ENCODE data around the gene SMIM27. TPM values are rescaled to one million over a fixed set of nuclear protein-coding genes. Genes with fewer than 3 reads are reported as not detected.
"Not testable (repeated sequence)": the region's sequence is repeated elsewhere in the genome, so short reads cannot be mapped to it uniquely, and the experiment has no call there.

The SMIM27 gene, protein sequence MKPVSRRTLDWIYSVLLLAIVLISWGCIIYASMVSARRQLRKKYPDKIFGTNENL
- total RNA-seq: 10.3 and 11.7 TPM in 2 replicates

DNA sequence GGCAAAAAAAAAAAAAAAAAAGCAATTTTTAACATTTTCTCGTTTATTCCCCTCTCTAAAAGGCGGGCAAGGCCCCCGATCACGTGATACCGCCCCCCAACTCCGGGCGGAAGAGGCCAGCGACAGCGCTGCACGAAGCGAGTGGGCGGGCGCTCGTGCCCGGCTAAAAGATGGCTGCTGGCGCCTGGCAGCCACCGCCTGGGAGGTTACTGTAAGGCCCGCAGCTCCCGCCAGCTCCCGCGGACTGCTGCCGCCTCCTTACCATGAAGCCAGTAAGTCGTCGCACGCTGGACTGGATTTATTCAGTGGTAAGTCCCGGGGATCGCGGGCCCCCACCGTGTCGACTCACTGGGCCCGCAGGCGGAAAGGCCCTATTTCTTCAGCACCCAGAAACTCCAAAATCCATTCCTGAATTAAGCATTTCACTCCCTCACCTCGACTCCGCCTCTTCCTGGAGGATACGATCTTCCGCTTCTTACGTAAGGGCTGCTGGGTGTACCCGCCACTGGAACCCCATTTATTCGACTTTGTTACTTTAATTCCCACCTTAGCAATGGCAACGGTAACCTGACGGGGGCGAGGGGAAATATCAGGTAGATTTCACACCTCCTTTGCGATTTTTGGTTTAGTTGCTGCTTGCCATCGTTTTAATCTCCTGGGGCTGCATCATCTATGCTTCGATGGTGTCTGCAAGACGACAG is at the start of gene SMIM27, which contains the start of gene TOPORS:
SMIM27 (plus strand) TSS at position 156 of the 701 bp plus-strand sequence; CDS start at position 264, 108 bp downstream.
TOPORS (minus strand) TSS at position 415 of the 701 bp plus-strand sequence; CDS start at position 265, 150 bp downstream.
- intact Hi-C loops (cut with micrococcal nuclease): loop anchor here (1.0 to 10.0 kb wide), 10 partner anchors 20 to 1262 kb away; partner anchors contain the start of genes ACO1, APTX, B4GALT1 and NFX1

DNA sequence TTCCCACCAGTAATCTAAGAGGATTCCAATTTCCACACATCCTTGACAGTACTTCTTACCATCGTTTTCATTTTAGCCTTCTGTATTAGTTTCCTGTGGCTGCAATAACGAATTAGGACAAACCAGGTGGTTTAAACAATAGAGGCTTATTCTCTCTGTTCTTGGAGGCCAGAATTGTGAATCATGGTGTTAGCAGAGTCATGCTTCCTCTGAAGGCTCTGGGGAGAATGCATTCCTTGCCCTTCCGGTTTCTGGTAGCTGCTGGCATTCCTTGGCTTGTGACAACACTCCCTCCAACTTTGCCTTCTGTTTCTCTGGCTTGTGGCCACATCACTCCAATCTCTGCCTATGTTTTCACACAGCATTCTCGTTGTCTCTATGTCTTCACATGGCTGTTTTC is 49.7 kb upstream of the SMIM27 start:
- intact Hi-C loops (cut with micrococcal nuclease): no loop called here

DNA sequence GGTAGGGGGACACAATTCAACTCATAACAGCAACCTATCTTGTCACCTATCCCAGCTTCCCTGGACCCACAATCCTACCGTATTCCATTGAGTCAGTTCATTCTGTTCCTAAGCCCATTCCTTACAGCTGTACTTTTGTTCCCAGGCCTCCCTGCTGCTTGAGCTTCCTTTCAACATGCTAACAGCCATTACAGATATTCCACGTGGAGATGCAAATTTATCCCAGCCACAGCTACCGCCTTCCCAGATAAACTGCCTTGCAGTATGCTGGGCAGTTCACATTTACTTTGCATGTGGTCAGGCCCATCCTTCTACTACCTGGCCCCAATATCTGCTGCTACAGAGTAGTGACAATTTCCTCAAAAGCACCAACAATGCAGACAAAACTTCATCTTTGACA is 49.1 kb upstream of the SMIM27 start:
- intact Hi-C loops (cut with micrococcal nuclease): no loop called here

DNA sequence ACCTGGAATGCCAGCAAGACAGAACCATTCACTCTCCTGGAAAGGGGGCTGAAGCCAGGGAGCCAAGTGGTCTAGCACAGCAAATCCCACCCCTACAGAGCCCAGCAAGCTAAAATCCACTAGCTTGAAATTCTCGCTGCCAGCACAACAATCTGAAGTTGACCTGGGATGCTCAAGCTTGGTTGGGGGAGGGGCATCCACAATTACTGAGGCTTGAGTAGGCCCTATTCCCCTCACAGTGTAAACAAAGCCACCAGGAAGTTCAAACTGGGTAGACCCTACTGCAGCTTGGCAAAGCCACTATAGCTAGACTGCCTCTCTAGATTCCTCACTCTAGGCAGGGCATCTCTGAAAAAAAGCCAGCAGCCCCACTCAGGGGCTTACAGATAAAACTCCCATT is 43.4 kb upstream of the SMIM27 start:
- intact Hi-C loops (cut with micrococcal nuclease): no loop called here

DNA sequence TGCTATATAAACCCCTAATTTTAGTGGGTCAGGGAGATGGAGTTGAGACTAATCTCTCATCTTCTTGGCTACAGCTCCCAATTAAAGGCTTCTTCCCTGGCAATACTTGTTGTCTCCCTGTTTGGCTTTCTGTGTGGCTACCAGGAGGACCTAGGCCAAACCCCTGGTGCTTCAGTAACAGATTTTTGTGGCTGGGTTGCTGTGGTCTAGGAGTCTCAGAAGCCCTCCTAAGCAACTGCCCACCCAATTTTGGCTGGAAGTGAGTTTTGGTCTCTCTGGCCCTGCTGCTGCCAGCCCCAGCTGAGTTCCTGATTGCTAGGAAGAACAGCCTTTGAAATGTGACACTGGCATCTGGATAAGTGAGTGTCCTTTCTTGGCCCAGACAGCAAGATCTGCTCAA is 35.9 kb upstream of the SMIM27 start:
- intact Hi-C loops (cut with micrococcal nuclease): no loop called here

DNA sequence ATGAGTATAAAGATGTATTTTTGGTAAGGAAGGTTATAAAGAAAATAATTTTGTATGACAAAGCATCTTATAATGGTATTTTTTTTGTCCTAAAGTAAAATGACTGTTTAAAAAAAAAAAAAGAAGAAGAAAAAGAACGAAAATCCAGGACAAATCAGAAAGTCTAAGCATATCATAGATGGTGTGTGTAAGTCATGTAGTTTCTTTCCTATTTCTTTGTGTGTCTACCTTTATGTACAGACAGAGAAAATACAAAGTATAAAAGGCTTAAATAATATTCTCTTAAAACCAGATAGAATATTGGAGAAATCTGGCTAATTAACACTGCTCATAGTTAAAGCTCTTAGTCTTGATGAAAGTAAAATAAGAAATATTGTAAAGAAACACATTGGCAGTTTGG is 33.9 kb upstream of the SMIM27 start:
- intact Hi-C loops (cut with micrococcal nuclease): no loop called here

DNA sequence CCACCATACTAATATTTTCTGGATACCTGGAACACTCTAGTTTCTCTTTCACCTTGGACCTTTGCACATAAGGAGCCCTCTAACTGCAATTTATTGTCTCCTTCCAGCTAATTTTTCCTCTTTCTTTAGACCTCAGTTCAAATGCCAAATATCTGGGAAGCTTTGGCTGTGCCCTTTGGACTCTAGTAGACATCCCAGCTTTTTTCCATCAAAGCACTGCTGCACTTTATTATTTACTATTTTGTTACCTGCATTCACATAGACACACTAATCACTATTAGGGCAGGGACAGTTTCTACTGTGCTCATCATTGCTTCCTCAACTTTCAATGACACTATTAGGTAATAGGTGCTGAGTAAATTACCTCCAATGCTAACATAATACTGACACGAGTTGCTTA is 28.2 kb upstream of the SMIM27 start:
- intact Hi-C loops (cut with micrococcal nuclease): no loop called here

DNA sequence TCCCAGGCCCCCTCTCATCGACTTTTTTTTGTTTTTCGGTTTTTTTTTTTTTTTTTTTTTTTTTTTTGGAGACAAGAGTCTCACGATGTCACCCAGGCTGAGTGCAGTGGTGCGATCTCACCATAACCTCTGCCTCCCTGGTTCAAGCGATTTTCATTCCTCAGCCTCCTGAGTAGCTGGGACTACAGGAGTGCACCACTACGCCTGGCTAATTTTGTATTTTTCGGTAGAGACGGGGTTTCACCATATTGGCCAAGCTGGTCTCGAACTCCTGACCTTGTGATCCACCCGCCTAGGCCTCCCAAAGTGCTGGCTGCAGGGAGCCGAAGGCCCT is 27.6 kb upstream of the SMIM27 start:
- intact Hi-C loops (cut with micrococcal nuclease): not testable (repeated sequence)

DNA sequence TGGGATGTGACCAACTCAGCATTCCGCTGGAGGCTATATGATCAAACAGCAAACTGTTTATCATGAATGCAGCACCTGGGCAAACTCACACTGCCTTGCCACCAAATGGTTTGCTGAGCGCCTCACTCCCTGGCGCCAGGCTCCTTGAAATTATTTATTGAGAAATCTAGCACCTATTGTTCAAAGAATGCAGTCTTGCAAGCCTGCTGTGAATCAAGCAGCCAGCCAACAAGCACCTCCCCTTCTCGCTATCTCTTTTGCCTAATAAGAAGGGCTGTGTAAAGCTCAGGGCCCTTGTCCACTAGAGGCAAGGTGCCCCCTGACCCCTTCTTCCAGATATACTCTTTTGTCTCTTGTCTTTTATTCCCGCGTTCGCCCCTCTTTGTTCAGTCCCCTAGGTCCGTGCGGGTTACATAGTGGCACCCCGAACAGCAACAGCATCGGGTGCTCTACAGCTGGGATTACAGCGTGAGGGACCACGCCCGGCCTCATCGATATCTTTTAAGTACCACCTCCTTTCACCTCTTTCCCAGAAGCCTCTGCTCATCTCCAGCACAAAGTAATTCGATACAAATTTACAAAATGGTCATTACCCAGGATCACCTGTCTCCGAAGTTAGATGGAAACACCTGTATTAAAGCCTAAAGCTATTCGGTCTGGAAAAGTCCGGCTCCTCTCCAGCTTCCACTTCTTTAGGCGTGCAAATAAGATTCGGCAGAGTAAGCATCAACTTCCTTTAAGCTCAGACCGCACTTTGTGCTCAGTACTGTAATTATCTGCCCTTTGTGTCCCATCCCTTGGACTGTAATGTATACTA is 27.0 kb upstream of the SMIM27 start:
- intact Hi-C loops (cut with micrococcal nuclease): loop anchor here (5.0 kb wide), 3 partner anchors 63 to 1178 kb away; no protein-coding TSS in a partner anchor

DNA sequence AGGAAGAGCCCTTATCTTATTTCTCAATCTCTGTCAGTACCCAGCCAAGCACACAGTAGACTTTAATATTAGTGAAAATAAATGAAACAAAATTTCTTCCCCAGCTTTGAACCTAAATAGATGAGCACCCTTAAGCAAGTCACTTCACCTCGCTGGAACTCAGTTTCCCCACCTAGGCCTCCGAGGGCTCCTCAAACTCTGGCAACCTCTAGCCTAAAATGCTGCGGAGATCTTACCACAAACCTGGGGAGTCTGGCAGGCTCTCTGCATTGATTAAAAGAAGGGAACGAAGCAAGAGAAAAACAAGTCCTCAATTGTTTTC is 26.5 kb upstream of the SMIM27 start:
- intact Hi-C loops (cut with micrococcal nuclease): loop anchor here (1.0 to 5.0 kb wide), 12 partner anchors 27 to 1178 kb away; partner anchors contain the start of genes ACO1, APTX, BAG1 and DNAJA1

DNA sequence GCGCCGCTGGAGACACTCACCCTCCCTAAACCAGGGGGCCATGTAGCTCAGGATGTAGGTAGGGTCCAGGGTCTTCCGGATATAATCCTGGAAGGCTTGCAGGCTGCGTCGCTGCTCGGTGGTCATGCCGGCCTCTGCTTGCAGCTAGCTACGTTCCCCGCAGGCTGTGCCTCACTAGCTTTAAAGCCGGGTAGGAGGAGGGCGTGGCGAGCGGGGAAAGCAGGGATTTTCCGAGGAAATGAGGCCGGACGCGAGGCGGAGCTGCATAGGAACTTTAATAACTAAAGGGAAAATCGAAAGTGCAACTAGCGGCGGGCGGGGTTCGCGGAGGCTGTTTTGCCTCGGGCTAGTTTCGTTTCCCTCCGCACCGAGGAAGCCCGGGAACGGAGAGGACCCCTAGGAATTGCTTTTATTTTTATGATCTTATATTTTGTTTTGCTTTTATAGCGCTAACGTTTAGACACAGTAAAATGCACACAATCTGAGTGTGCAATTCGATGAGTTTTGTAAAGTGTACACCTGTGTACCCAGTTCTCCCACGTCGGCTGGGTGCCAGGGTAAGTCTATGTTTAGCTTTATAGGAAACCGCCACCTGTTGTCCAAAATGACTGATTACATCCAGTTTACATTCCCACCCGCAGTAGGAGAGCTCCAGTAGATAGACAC is 26.0 kb upstream of the SMIM27 start, which contains the start of gene RIGI:
RIGI (minus strand) TSS at position 156 of the 666 bp plus-strand sequence; CDS start at position 126, 30 bp downstream.
- intact Hi-C loops (cut with micrococcal nuclease): loop anchor here (1.0 to 5.0 kb wide), 12 partner anchors 26 to 1179 kb away; partner anchors contain the start of genes ACO1, APTX, BAG1 and DNAJA1

DNA sequence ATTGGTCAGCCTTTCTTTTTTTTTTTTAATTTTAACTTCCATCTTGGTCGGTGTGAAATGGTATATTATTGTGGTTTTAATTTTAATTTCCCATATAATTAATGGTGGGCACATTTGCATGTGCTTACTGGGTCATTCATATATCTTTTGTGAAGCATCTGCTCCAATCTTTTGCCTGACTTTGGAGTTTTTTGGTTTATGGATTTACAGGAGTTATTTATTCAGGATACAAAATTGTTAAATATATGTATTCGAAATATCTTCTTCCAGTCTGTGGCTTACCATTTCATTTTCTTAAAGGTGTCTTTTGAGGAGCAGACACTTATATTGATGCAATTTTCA is 25.4 kb upstream of the SMIM27 start:
- intact Hi-C loops (cut with micrococcal nuclease): loop anchor here (1.0 to 5.0 kb wide), 12 partner anchors 26 to 1179 kb away; partner anchors contain the start of genes ACO1, APTX, BAG1 and DNAJA1

DNA sequence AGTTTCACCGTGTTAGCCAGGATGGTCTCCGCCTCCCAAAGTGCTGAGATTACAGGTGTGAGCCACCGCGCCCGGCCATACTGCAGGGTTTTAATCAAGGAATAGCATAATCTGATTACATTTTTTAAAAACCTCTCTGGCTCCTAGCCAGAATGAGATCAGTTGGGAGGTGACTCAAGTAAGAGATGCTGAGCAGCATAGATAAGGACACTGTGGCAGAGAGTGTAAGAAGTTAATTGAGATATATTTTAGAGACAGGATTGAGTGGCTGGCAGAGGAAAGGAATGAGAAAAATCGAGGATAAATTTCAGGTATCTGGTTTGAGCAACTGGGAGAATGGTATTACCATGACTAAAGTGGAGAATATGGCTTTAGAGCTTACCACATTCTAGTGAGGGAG is 18.8 kb upstream of the SMIM27 start:
- intact Hi-C loops (cut with micrococcal nuclease): no loop called here

DNA sequence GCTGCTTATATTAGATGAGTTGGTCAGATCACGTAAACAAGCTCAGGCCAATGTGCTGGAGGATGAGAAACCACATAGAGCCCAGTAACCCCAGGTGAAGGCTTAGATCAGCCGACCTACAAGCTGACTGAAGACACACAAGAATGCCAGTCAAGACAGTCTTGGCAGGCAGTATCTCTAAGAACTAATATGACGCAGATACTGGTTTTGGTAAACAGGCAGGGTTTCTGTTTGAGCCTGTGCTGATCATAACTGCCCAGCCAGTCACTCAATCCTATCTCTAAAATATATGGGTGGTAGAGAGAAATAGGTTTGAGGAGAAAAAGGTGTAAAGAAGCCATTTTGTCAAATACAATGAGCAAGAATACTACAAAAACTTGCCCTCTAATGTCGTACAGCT is 18.3 kb upstream of the SMIM27 start:
- intact Hi-C loops (cut with micrococcal nuclease): no loop called here

DNA sequence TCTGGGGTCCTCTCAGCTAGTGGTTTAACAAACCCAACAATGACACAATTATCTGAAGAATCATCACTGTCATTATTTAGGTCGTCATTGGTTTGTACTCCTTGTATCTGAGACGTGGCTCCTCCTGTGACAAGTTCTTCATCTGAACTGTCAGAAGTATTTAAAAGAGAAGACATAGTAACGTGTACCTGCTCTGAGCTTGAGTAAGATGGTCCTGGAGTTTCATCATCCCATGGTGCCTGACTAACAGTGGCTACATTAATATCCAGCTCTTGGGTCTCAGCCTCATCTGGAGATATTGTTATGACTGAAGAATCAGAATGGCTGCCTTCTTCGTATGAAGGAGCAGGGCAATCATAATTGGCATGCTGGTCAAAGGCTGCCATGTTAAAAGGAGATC is 9.1 kb upstream of the SMIM27 start:
- intact Hi-C loops (cut with micrococcal nuclease): no loop called here

DNA sequence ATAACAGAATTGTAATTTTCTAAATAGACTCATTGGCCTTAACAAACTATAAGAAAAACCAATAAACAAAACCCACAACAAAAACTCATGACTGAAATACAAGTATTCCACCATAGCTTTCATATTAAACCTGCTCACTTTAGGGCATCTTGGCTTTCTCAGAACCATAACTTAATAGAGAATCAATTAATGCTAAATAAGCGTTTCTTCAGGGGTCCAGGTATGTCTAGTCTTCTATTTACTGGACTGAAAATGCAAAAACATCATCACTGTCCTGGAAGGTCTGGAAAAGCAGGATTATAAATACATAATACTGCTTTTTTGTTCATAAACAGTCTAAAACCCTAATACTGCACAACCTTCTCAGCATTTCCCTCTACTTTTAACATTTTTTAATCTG is 6.2 kb upstream of the SMIM27 start:
- intact Hi-C loops (cut with micrococcal nuclease): no loop called here

DNA sequence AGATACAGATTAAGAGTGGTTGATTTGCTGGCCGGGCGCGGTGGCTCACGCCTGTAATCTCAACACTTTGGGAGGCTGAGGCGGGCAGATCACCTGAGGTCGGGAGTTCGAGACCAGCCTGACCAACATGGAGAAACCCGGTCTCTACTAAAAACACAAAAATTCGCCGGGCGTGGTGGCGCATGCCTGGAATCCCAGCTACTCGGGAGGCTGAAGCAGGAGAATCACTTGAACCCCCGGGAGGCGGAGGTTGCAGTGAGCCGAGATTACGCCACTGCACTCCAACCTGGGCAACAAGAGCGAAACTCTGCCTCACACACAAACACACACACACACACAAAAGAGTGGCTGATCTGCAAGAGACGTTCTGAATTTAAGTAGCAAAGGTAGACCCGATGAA is 3.9 kb upstream of the SMIM27 start:
- intact Hi-C loops (cut with micrococcal nuclease): not testable (repeated sequence)

DNA sequence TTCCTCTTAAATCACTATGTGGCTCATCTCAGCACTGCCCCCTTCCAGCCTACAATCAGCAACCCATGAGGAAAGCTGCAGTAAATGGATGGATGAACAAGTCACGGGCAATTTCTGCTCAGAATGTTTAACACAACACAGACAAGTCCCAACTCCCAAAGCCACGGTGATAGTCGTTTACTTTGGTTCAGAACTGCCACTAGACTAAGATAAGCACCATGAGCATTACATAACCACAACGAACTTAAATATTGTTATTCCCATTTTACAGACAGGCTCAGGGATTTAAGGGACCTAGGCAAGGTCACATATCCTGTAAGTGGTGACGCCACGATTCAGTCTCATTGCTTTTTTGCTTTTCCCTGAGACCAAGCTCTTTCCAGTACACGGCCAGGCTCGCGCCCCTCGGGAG is 2.0 kb upstream of the SMIM27 start:
- intact Hi-C loops (cut with micrococcal nuclease): loop anchor here (5.0 to 10.0 kb wide), 2 partner anchors 922 to 1265 kb away; partner anchors contain the start of genes NOL6 and UBE2R2

DNA sequence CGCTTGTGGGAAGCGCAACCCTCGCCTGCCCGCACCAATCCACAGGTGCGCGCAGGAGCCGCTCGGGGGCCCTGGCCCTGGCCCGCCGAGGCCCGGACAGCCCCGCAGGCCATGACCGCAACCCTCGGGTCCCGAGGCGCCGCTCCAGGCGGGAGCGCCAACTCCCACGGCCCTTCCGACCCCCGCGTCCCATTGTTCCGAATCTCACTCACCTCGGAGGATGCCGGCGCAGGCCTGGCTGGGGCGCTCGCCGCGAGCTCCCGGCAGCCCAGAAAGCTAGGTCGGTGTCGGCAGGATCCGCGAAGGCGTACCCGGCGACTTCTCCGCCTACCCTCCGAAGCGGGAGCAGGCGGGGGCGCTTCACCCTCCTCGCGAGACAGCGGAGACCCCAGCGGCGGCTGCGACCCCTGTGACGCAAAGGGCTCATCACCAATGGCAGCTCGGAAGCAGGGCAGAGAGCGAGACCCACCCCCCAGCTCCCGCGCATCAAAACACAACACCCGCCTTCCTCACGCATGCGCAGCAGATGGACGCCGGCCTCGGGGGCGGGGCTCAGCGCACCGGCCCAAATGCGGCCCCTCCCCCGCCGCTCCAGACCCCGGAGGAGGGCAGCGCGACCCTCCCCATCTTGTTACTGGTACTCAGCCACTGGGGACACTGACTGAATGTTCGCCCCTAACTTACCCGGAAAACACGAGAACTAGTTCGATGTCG is 1.4 kb upstream of the SMIM27 start:
- intact Hi-C loops (cut with micrococcal nuclease): loop anchor here (1.0 to 10.0 kb wide), 3 partner anchors 475 to 1264 kb away; partner anchors contain the start of genes DNAJA1, NOL6 and UBE2R2

DNA sequence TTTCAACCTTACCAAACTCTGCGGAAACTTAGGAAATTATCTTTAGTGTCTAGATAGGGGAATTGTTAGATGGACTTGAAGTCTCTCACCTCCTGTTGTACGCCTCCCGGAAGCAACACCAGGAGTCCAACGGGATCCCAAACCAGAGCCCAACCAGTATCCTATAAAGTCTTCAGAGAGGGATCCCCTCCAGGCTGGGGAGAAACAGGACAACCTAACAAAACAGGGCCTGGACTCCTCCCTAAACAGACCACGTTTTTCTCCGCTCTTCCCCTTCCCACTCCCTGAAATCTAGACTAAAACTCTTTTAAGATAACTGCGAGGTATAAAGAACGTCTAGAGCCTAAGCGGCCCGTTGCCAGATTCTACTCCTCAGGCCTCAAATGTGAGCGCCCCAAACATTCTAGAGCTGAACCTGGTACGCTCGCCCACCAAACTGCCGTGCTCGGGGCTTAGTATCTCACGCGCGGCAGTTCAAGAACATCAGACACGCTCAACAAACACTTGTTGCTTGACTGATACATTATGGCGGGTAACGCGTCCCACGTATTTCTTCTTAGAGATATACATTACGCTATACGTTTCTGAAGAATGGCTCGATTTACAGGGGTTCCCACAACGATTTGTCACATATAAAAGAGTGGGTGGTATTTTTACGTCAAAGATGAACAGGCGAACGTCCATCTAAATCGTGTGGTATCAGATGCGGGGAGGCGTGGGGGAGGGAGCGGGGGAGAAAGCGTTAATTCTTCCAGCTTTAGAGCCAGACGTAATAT is 663 bp upstream of the SMIM27 start:
- intact Hi-C loops (cut with micrococcal nuclease): loop anchor here (1.0 to 10.0 kb wide), 11 partner anchors 21 to 1263 kb away; partner anchors contain the start of genes ACO1, APTX, B4GALT1 and DNAJA1

Data from T-helper 1 cell treated with Interleukin-12 subunit alpha and Interleukin-12 subunit beta and Interleukin-4 antibody, amounts not matched to agents 30 ng/mL and 1 ng/mL, for 36 hours (primary cell).